Endothelial cell (in vitro differentiated cells): ENCODE data around the gene HAUS3. TPM values are rescaled to one million over a fixed set of nuclear protein-coding genes. Genes with fewer than 3 reads are reported as not detected.

Experiments used
- DNase-seq: peaks from one replicate; pipeline ENCODE4 v3.0.0; 2021; ENCODE audit warnings: low spot score
- H3K27ac Mint-ChIP-seq: one replicate; pipeline ENCODE4 v1.8.0; 2021; ENCODE audit warnings: mixed read lengths, inconsistent platforms; ENCODE audit not compliant: unreplicated experiment
- H3K27me3 Mint-ChIP-seq: one replicate; pipeline ENCODE4 v1.8.0; 2021; ENCODE audit warnings: mild to moderate bottlenecking, moderate library complexity, mixed read lengths, inconsistent platforms; ENCODE audit not compliant: unreplicated experiment
- H3K36me3 Mint-ChIP-seq: one replicate; pipeline ENCODE4 v1.8.0; 2021; ENCODE audit warnings: mild to moderate bottlenecking, low read depth, mixed read lengths, inconsistent platforms; ENCODE audit not compliant: unreplicated experiment
- H3K4me1 Mint-ChIP-seq: one replicate; pipeline ENCODE4 v1.8.0; 2021; ENCODE audit warnings: mild to moderate bottlenecking, mixed read lengths, inconsistent platforms; ENCODE audit not compliant: unreplicated experiment
- H3K4me3 Mint-ChIP-seq: one replicate; pipeline ENCODE4 v1.8.0; 2021; ENCODE audit warnings: mild to moderate bottlenecking, mixed read lengths, inconsistent platforms; ENCODE audit not compliant: unreplicated experiment
- H3K9me3 Mint-ChIP-seq: one replicate; pipeline ENCODE4 v1.8.0; 2021; ENCODE audit warnings: mixed read lengths, inconsistent platforms; ENCODE audit not compliant: unreplicated experiment
- CTCF ChIP-seq: fragments of 200-600 bp; sonication (generic); IDR thresholded peaks from one replicate; pipeline ENCODE4 v1.5.0; 2021; ENCODE audit warnings: antibody characterized with exemption; ENCODE audit not compliant: unreplicated experiment
- total RNA-seq: library from RNA; stranded (reverse); fragmentation: NEBNext Ultra II Directional; extraction: Animal tissue kit (Norgen Biotek cat#: 25700); gene quantifications from one replicate; pipeline ENCODE4 v1.2.1, GENCODE V29; 2021; ENCODE audit not compliant: unreplicated experiment

Gene HAUS3
- total RNA-seq, 1 donor from 2014 or later = 16.2 TPM

GRCh38 chr4:2281575-2282343 lies 39.8 kb upstream of the HAUS3 start:
- no peak for TF ChIP-seq CTCF
- Mint-ChIP-seq H3K9me3 (no peaks in the 10 kb centered on the region), H3K4me3 (no peak overlapping the region), H3K4me1 (peaks cover 8% of the 10 kb centered on the region), H3K27ac (peak overlapping the region; percentile 52), H3K27me3 (peaks cover 6% of the 10 kb centered on the region), H3K36me3 (no peaks in the 10 kb centered on the region)
- DNase-seq = no peak

GRCh38 chr4:2280531-2281300 lies 38.8 kb upstream of the HAUS3 start:
- TF ChIP-seq CTCF = no peak

GRCh38 chr4:2277956-2278355 lies 36.0 kb upstream of the HAUS3 start:
- TF ChIP-seq CTCF = no peak
- no peak for DNase-seq
- H3K27ac Mint-ChIP-seq = no peak overlapping the region
- peaks cover 7% of the 10 kb centered on the region for H3K27me3 Mint-ChIP-seq
- no peaks in the 10 kb centered on the region for H3K36me3 Mint-ChIP-seq
- no peaks in the 10 kb centered on the region for H3K9me3 Mint-ChIP-seq
- H3K4me3 Mint-ChIP-seq = no peak overlapping the region
- H3K4me1 Mint-ChIP-seq = no peaks in the 10 kb centered on the region

More at GRCh38 chr4:2280531-2281300, 38.8 kb upstream of the HAUS3 start:
- H3K4me1 Mint-ChIP-seq = peaks cover 8% of the 10 kb centered on the region
- DNase-seq = no peak
- H3K36me3 Mint-ChIP-seq = no peaks in the 10 kb centered on the region
- H3K9me3 Mint-ChIP-seq = no peaks in the 10 kb centered on the region
- H3K27ac Mint-ChIP-seq = no peak overlapping the region
- H3K27me3 Mint-ChIP-seq = peaks cover 6% of the 10 kb centered on the region
- no peak overlapping the region for H3K4me3 Mint-ChIP-seq

GRCh38 chr4:2276581-2277325 lies 34.8 kb upstream of the HAUS3 start:
- Mint-ChIP-seq H3K27ac (no peak overlapping the region), H3K4me3 (no peak overlapping the region), H3K9me3 (no peaks in the 10 kb centered on the region), H3K27me3 (peaks cover 7% of the 10 kb centered on the region), H3K36me3 (no peaks in the 10 kb centered on the region), H3K4me1 (no peaks in the 10 kb centered on the region)
- DNase-seq = no peak
- TF ChIP-seq CTCF = no peak
